HEK293T (cell line): ENCODE data around the gene CTDP1.

Experiments
- CTCF ChIA-PET: fragments of 350-600 bp; formaldehyde crosslinking; extraction: SDS; loops from one replicate; lab custom pipeline; 2021; ENCODE audit warnings: antibody characterized with exemption, inconsistent platforms; lab: Yijun Ruan, JAX
- POLR2A ChIA-PET: fragments of 350-600 bp; formaldehyde crosslinking; extraction: SDS; loops from one replicate; lab custom pipeline; 2020; ENCODE audit warnings: antibody characterized with exemption, inconsistent platforms; lab: Yijun Ruan, JAX
- DNase-seq: peaks from one replicate; pipeline ENCODE4 v3.0.0; 2012; ENCODE audit warnings: mixed read lengths; ENCODE audit errors: extremely low spot score
- ARNT ChIP-seq: fragments of 450-650 bp; IDR thresholded peaks from 2 replicates; pipeline ENCODE4 v1.6.1; 2017; ENCODE audit warnings: mild to moderate bottlenecking
- BHLHE40 ChIP-seq: fragments of 450-650 bp; IDR thresholded peaks from 2 replicates; pipeline ENCODE4 v1.6.1; 2016; ENCODE audit warnings: mild to moderate bottlenecking, moderate library complexity, borderline replicate concordance
- CTBP1 ChIP-seq: fragments of 450-650 bp; IDR thresholded peaks from 2 replicates; pipeline ENCODE4 v1.6.1; 2016; ENCODE audit warnings: borderline replicate concordance
- ELF4 ChIP-seq: fragments of 450-650 bp; IDR thresholded peaks from 2 replicates; pipeline ENCODE4 v1.6.1; 2017; ENCODE audit warnings: antibody characterized with exemption
- FOXA1 ChIP-seq: fragments of 450-650 bp; IDR thresholded peaks from 2 replicates; pipeline ENCODE4 v1.6.1; 2016; ENCODE audit warnings: mild to moderate bottlenecking
- FOXK2 ChIP-seq: fragments of 450-650 bp; IDR thresholded peaks from 2 replicates; pipeline ENCODE4 v1.6.1; 2016; ENCODE audit warnings: mild to moderate bottlenecking
- FOXM1 ChIP-seq: fragments of 450-650 bp; IDR thresholded peaks from 2 replicates; pipeline ENCODE4 v1.6.1; 2017; ENCODE audit warnings: mild to moderate bottlenecking, borderline replicate concordance
- HDGF ChIP-seq: fragments of 450-650 bp; IDR thresholded peaks from 2 replicates; pipeline ENCODE4 v1.6.1; 2017; ENCODE audit warnings: antibody characterized with exemption, borderline replicate concordance
- L3MBTL2 ChIP-seq: fragments of 450-650 bp; conservative IDR thresholded peaks from 2 replicates; pipeline ENCODE4 v1.6.1; 2016; ENCODE audit warnings: mild to moderate bottlenecking
- LEF1 ChIP-seq: fragments of 450-650 bp; IDR thresholded peaks from 2 replicates; pipeline ENCODE4 v1.6.1; 2017; ENCODE audit warnings: mild to moderate bottlenecking, borderline replicate concordance
- NFRKB ChIP-seq: fragments of 450-650 bp; IDR thresholded peaks from 2 replicates; pipeline ENCODE4 v1.6.1; 2016; ENCODE audit warnings: mild to moderate bottlenecking, moderate library complexity
- PKNOX1 ChIP-seq: fragments of 450-650 bp; IDR thresholded peaks from 2 replicates; pipeline ENCODE4 v1.6.1; 2016
- SP1 ChIP-seq: fragments of 450-650 bp; IDR thresholded peaks from 2 replicates; pipeline ENCODE4 v1.6.1; 2017
- SUZ12 ChIP-seq: fragments of 450-650 bp; IDR thresholded peaks from 2 replicates; pipeline ENCODE4 v1.6.1; 2016; ENCODE audit warnings: mild to moderate bottlenecking
- TARDBP ChIP-seq: fragments of 450-650 bp; IDR thresholded peaks from 2 replicates; pipeline ENCODE4 v1.6.1; 2016
- ZNF384 ChIP-seq: fragments of 450-650 bp; IDR thresholded peaks from 2 replicates; pipeline ENCODE4 v1.6.1; 2016

CTDP1 gene

GRCh38 chr18:79760881-79761280 is 81.3 kb downstream of the CTDP1 start:
- CTCF ChIA-PET, result interaction anchor here (0.7 kb wide), 1 partner anchor 90 kb away, joined by 3 read pairs; no protein-coding TSS in a partner anchor
- TF ChIP-seq SP1 (no peak), L3MBTL2 (no peak), HDGF (no peak), NFRKB (no peak), BHLHE40 (no peak), FOXM1 (no peak), ELF4 (no peak), LEF1 (no peak), SUZ12 (no peak), PKNOX1 (no peak), ZNF384 (no peak), ARNT (no peak), FOXK2 (no peak), FOXA1 (no peak), CTBP1 (no peak), TARDBP (no peak)
- no peak for DNase-seq
- POLR2A ChIA-PET, result no interaction called here

GRCh38 chr18:79763407-79763806 is 83.8 kb downstream of the CTDP1 start:
- CTCF ChIA-PET, result no interaction called here
- POLR2A ChIA-PET, result no interaction called here

GRCh38 chr18:79764131-79764530 is 84.5 kb downstream of the CTDP1 start:
- TF ChIP-seq CTBP1 (no peak), SP1 (no peak), TARDBP (no peak), SUZ12 (no peak), L3MBTL2 (no peak), ELF4 (no peak), NFRKB (no peak), LEF1 (no peak), BHLHE40 (no peak), ARNT (no peak), FOXM1 (no peak), FOXK2 (no peak), HDGF (no peak), ZNF384 (no peak)
- CTCF ChIA-PET, result no interaction called here
- POLR2A ChIA-PET, result no interaction called here
- no peak for DNase-seq

More at GRCh38 chr18:79763407-79763806, 83.8 kb downstream of the CTDP1 start:
- no peak for DNase-seq
- no peak for TF ChIP-seq SUZ12

GRCh38 chr18:79765491-79766245 is 86.1 kb downstream of the CTDP1 start:
- DNase-seq, result no peak
- TF ChIP-seq L3MBTL2 (no peak), SP1 (no peak), HDGF (no peak), FOXA1 (no peak), FOXM1 (no peak), CTBP1 (no peak), ARNT (no peak), ZNF384 (no peak), SUZ12 (no peak)
- CTCF ChIA-PET, result no interaction called here
- POLR2A ChIA-PET, result no interaction called here

GRCh38 chr18:79766308-79766707 is 86.7 kb downstream of the CTDP1 start:
- CTCF ChIA-PET, result no interaction called here
- no peak for DNase-seq
- TF ChIP-seq FOXK2 (no peak), SUZ12 (no peak), PKNOX1 (no peak), L3MBTL2 (no peak), ELF4 (no peak), FOXA1 (no peak), CTBP1 (no peak), SP1 (no peak), LEF1 (no peak), ARNT (no peak), TARDBP (no peak), FOXM1 (no peak), BHLHE40 (no peak), ZNF384 (no peak), HDGF (no peak), NFRKB (no peak)
- POLR2A ChIA-PET, result no interaction called here

GRCh38 chr18:79768745-79769144 is 89.1 kb downstream of the CTDP1 start:
- ChIA-PET CTCF (no interaction called here), POLR2A (no interaction called here)
- no peak for TF ChIP-seq SP1
- TF ChIP-seq CTBP1, result no peak
- TF ChIP-seq FOXA1, result no peak
- TF ChIP-seq SUZ12, result no peak
- TF ChIP-seq ZNF384, result no peak
- TF ChIP-seq FOXM1, result no peak
- no peak for TF ChIP-seq TARDBP
- TF ChIP-seq FOXK2, result no peak
- no peak for TF ChIP-seq L3MBTL2
- no peak for TF ChIP-seq LEF1
- TF ChIP-seq ARNT, result no peak
- TF ChIP-seq PKNOX1, result no peak
- TF ChIP-seq HDGF, result no peak
- TF ChIP-seq BHLHE40, result no peak
- no peak for TF ChIP-seq NFRKB
- no peak for TF ChIP-seq ELF4
- no peak for DNase-seq
